ENCODE data around the gene GFOD1. TPM values are rescaled to one million over a fixed set of nuclear protein-coding genes. Genes with fewer than 3 reads are reported as not detected.

Gene GFOD1
- polyA plus RNA-seq, 1 of the 3 experiments (the other 2 are of a cell fraction): 1.6 TPM

GRCh38 chr6:13396241-13396792 is 91.1 kb downstream of the GFOD1 start:
- no peak overlapping the region for H2AFZ ChIP-seq (ENCODE audit: low read depth)

More at GRCh38 chr6:13396241-13396792, 91.1 kb downstream of the GFOD1 start:
- H4K20me1 ChIP-seq (ENCODE audit: insufficient read depth): no peaks in the 10 kb centered on the region
- no peaks in the 10 kb centered on the region for H3F3A ChIP-seq (replicated peaks; ENCODE audit: insufficient read depth)
- peaks cover 8 to 12% of the 10 kb centered on the region in 2 experiments; a peak in 3 of 4 replicates for H3K4me1 ChIP-seq (ENCODE audit: control insufficient read depth in 1 of 2, insufficient read depth in 2 of 2, low read depth in 1 of 2, low read length in 1 of 2)
- CTCF ChIA-PET: interaction anchor here (1.0 to 1.2 kb wide), 2 partner anchors 9 to 136 kb away, joined by 3 read pairs; no protein-coding TSS in a partner anchor
- H3K9me3 ChIP-seq: no peaks in the 10 kb centered on the region
- no peak overlapping the region for H3K4me3 ChIP-seq (ENCODE audit: low read depth in 2 of 2, low read length in 1 of 2)
- H3K9ac ChIP-seq: no peak overlapping the region
- H3K4me2 ChIP-seq: no peak overlapping the region
- no peaks in the 10 kb centered on the region for H3K79me2 ChIP-seq (ENCODE audit: insufficient read depth)
- 100% methylated on average over 3 of the region's 3 CpGs for WGBS (ENCODE audit: low lambda C conversion rate)
- no peak for DNase-seq
- H3K9me2 ChIP-seq: no peaks in the 10 kb centered on the region
- H3K27me3 ChIP-seq (ENCODE audit: insufficient read depth): no peaks in the 10 kb centered on the region
- TF ChIP-seq MEF2A (IDR thresholded peaks at IDR 0.05; ENCODE audit: borderline replicate concordance, low read depth) (no peak), NRF1 (IDR thresholded peaks at IDR 0.05; ENCODE audit: low read depth, low read length) (no peak), GATA2 (CRISPR knock-in tag; IDR thresholded peaks at IDR 0.05) (no peak), FOXJ3 (CRISPR knock-in tag; IDR thresholded peaks at IDR 0.05) (no peak), ZBTB33 (IDR thresholded peaks at IDR 0.05; ENCODE audit: borderline replicate concordance, low read depth) (no peak), EZH2phosphoT487 (IDR thresholded peaks at IDR 0.05; ENCODE audit: borderline replicate concordance, low read depth) (no peak), TEAD4 (IDR thresholded peaks at IDR 0.05; ENCODE audit: borderline replicate concordance, insufficient read depth) (no peak), JUND (IDR thresholded peaks at IDR 0.05) (no peak), REST (IDR thresholded peaks at IDR 0.05; ENCODE audit: low read depth, low read length) (no peak), GABPA (IDR thresholded peaks at IDR 0.05; ENCODE audit: low read depth) (no peak), EP300 (IDR thresholded peaks at IDR 0.05; ENCODE audit: borderline replicate concordance in 1 of 2, low read depth in 1 of 2, low read length in 1 of 2) (no peak), USF1 (IDR thresholded peaks at IDR 0.05; ENCODE audit: borderline replicate concordance, low read depth) (no peak), SMC3 (IDR thresholded peaks at IDR 0.05; ENCODE audit: low read depth, low read length) (no peak), RXRA (IDR thresholded peaks at IDR 0.05; ENCODE audit: borderline replicate concordance, low read depth) (no peak), SIN3A (IDR thresholded peaks at IDR 0.05; ENCODE audit: borderline replicate concordance, low read depth, low read length) (no peak)
- H3K27ac ChIP-seq (ENCODE audit: low read depth in 2 of 2, low read length in 1 of 2): no peak overlapping the region
- POLR2A ChIA-PET: no interaction called here
- H3K36me3 ChIP-seq (replicated peaks in 1 of 2; ENCODE audit: control insufficient read depth in 1 of 2, insufficient read depth in 2 of 2, low read length in 1 of 2): no peaks in the 10 kb centered on the region
